HG03469 (cell line): Measurements from ENCODE around the gene ATP2B3.

Experiments
- ATAC-seq: cut with Tn5 transposase; IDR thresholded peaks from one replicate; pipeline ENCODE4 v1.9.1; 2021; ENCODE audit warnings: mild to moderate bottlenecking, moderate library complexity, moderate number of reproducible peaks; ENCODE audit not compliant: unreplicated experiment

The ATP2B3 gene

DNA sequence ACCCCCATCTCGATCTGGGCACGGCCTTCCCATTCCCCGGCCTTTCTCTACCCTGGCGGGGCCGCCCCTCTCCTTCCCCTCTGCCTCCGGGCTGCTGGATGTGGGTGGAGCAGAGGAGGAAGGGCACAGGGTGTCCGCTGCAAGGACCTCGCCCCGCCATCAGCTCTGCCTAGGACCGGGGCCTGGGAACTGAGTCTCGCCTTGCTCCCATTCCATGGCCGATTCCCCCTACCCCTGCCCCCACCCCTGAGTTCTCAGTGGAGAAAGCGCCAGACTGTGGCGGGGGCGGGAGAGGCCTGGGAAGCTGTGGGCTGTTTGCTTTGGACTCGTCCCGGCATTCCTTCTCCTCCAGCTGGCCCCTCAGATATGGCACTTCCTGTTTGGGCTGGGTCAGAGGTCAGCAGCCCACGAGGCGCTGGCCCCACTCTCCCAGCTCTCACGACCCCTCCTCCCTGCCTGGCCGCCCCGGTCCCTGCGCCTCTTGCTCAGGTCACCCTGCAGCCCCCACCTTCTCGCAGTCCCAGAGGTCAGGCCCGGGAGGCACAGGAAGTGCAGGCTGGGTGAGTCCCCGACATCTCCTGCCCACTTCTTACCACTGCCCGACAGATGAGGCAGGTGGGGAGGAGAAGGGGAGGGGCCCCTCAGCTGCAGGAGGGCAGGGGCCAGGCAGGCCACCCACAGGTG is 29.1 kb upstream of the ATP2B3 start:
- ATAC-seq = no peak

GRCh38 chrX:153490217-153490930 is 27.1 kb upstream of the ATP2B3 start:
- ATAC-seq = no peak

DNA sequence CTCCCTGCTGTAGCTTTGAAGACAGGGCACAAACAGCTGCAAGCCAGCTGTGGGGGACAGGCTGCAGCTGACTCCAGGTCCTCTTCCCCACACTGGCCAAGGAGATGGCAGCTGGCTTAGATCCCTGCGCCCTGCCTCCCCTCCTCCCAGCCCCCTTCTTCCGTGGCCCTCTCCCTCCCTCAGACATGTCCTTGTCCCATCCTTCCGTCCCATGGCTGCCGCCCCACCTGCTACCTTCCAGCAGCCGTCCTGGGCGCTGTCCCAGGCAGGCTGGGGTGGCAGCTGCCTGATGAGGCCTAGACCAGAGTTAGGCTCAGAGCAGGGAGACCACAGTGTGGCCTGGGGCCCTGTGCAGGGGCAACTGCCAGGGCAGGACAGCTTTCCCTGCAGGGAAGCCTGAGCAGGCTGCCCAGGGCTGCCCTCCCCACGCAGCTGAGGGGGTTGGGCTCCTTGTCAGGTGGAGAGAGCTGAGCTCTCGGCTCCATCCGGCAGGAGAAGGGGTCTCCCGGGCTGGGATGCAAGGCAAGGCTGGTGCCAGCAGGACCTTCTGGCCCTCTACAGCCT is 26.0 kb upstream of the ATP2B3 start:
- ATAC-seq = no peak

- no peak for ATAC-seq
These were observed 25.5 kb upstream of the ATP2B3 start for GRCh38 chrX:153491918-153492317.

DNA sequence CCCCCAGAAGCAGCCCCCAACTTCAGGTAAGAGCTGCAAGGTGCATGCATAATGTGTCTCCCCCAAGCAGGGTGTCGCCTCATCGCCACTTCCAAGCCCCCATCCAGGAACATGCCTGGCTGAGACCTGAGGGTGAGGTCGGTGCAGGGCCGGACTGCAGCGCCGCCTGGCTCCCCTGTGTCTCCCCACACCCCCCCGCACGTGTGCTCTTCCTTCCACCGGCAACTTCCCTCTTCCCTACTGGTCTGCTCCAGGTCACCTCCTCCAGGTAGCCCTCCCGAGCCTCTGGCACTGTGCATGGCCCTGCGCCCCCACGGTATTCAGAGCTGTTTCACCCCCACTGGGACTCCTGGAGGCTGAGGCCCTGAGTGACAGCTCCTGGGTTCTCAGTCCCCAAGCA is 24.9 kb upstream of the ATP2B3 start:
- no peak for ATAC-seq

- no peak for ATAC-seq
These were observed 24.4 kb upstream of the ATP2B3 start for GRCh38 chrX:153493085-153493484.

GRCh38 chrX:153494061-153494460 is 23.4 kb upstream of the ATP2B3 start:
- ATAC-seq = no peak

- no peak for ATAC-seq
These were observed 22.7 kb upstream of the ATP2B3 start, which contains the start of gene BGN for GRCh38 chrX:153494541-153495361. Gene BGN (plus strand): TSS chrX:153494980. CDS start chrX:153504632, 9,652 bp downstream.

DNA sequence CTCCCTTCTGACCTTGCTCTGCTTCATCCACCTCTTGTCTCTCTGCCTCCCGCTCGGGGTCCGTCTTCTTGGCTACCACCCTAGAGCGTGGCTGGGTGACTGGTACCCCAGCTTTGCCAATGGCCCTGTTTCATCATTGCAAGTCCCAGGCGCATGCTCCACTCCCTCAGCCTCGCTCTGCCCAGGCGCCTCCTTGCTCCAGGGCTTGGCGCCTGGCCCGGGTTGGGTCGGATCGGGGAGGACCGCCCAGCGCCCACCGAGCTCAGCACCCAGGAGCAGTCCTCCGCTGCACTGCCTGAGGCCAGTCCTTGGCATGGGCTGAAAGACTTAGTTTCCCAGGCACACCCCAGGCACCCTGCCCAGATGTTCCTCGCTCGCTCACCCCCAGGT is 22.1 kb upstream of the ATP2B3 start:
- no peak for ATAC-seq

- ATAC-seq = no peak
These were observed 21.4 kb upstream of the ATP2B3 start for GRCh38 chrX:153495903-153496589.

DNA sequence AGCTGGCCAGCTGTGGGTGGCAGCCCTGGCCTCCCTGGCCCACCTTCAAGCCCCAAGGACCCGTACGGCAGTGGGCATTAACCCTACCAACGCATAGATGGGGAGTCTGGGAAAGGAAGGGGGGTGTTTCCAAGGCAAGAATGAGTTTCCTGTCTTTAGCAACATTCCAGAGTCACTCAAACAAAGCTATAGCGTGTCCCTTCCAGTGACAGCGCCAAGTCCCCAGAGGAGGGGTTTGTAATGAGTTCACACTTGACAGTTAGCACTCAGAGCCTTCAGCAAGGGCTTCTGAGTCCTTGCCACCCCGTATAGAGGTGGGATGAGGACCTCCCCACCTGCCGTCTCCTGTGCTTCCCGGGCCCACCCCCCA is 20.9 kb upstream of the ATP2B3 start:
- no peak for ATAC-seq

DNA sequence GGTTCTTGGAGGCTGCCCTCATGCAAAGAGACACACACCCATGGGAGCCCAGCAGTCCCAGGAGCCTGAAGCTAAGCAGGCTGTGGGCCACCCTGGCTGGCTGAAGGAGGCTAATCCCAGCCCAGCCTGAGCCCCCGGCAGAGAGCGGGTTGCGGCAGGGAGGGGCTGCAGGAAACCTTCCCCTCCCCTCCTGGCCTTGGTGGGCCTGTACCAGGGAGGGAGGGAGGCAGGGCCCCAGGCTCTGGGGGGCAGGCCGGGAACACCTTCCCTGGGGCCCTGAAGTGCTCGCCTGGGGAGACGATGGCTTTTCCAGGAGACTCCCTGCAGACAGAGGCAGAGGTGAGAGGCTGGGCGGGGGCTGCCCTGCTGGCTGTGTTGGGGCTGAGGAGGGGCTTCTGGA is 19.0 kb upstream of the ATP2B3 start:
- ATAC-seq = no peak

DNA sequence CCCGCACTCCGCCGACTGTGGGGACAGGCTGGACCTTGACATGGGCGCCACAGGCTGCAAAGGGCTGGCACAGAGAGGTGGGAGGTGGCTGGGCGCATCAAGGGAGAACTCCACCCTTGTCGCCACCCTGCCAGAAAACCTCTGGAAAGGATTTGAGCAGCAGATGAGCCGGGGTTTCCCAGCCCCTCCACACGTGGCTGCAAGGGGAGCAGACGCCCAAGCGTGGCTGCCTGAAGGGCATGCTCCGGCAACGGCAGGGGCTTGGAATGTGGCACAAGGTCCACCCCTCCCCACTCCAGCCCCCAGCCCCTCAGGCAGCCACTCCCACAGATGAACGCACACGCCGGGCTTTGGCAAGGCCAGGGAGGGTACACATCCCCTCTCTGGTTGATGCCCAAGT is 18.1 kb upstream of the ATP2B3 start:
- ATAC-seq = no peak

DNA sequence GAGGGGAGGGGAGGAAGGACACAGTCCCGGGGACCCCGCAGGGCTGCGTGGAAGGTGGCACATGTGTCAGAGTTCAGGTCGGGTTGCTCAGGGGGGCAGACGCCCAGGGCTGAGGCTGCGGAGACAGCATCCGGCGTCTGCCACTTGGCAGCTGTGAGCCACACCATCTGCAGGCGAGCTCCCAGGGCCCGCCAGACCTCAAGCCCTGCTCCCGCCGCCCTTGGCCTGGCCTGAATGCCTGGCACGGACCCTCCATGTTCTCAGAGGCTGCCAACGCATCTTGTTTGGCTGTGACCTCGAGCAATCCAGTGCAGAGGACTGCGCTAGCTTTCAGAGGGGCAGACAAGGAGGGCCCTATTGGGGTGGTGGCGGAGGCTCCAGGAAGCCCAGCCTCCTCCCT is 17.6 kb upstream of the ATP2B3 start:
- no peak for ATAC-seq

DNA sequence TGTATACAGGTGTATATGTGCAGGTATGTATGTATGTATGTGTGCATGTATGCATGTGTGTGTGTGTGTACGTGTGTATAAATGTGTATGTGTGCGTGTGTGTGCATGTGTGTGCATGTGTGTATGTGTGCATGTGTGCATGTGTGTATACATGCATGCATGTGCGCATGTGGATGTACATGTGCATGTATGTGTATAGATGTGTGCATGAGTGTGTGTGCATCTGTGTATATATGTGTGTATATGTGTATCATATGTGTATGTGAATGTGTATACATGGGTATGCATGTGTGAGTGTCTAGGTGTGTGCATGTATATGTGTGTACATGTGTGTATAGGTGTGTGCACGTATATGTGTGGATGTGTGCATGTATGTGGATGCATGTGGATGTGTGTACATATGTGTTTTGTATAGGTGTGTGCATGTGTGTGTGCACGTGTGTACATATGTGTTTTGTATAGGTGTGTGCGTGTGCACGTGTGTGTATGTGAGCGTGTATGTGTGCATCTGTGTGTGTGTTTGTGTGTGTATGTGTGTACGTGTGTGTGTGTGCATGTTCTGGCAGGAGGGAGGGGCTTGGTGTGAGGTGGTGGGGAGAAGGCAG is 16.7 kb upstream of the ATP2B3 start:
- ATAC-seq = no peak

- ATAC-seq = no peak
These were observed 15.9 kb upstream of the ATP2B3 start for GRCh38 chrX:153501530-153501929.

GRCh38 chrX:153502131-153502530 is 15.3 kb upstream of the ATP2B3 start:
- no peak for ATAC-seq

- no peak for ATAC-seq
These were observed 14.6 kb upstream of the ATP2B3 start for GRCh38 chrX:153502796-153503195.

GRCh38 chrX:153504445-153505016 is 12.9 kb upstream of the ATP2B3 start:
- no peak for ATAC-seq

GRCh38 chrX:153505361-153505760 is 12.1 kb upstream of the ATP2B3 start:
- no peak for ATAC-seq
